WTC11 (cell line): ENCODE measurements around the gene INPP5E.

Source experiments
- AFF4 ChIP-seq: sonication (generic); formaldehyde crosslinking; IDR thresholded peaks from 2 replicates; pipeline ENCODE4 v1.8.1; 2023; ENCODE audit warnings: mild to moderate bottlenecking, missing genetic modification reagents, borderline replicate concordance
- ATF3 ChIP-seq: sonication (generic); formaldehyde crosslinking; conservative IDR thresholded peaks from 2 replicates; pipeline ENCODE4 v1.8.1; 2022; ENCODE audit warnings: mild to moderate bottlenecking, missing genetic modification reagents
- CBFB ChIP-seq: sonication (generic); formaldehyde crosslinking; IDR thresholded peaks from 2 replicates; pipeline ENCODE4 v1.8.1; 2022; ENCODE audit warnings: mild to moderate bottlenecking, low read depth, missing genetic modification reagents
- CREM ChIP-seq: sonication (generic); formaldehyde crosslinking; IDR thresholded peaks from 2 replicates; pipeline ENCODE4 v1.8.1; 2022; ENCODE audit warnings: mild to moderate bottlenecking, missing genetic modification reagents, moderate library complexity
- CTCF ChIP-seq: fragments of 200-600 bp; IDR thresholded peaks from 2 replicates; pipeline ENCODE4 v1.8.0; 2022; ENCODE audit warnings: antibody characterized with exemption
- E2F4 ChIP-seq: sonication (generic); formaldehyde crosslinking; IDR thresholded peaks from 2 replicates; pipeline ENCODE4 v1.8.1; 2022; ENCODE audit warnings: low read depth, mild to moderate bottlenecking, moderate library complexity, missing genetic modification reagents, borderline replicate concordance
- MXD4 ChIP-seq: fragments of 250-450 bp; sonication (Bioruptor Pico); IDR thresholded peaks from 2 replicates; pipeline ENCODE4 v1.8.0; 2021; ENCODE audit warnings: mild to moderate bottlenecking, moderate library complexity, borderline replicate concordance
- NR2C2 ChIP-seq: sonication (generic); formaldehyde crosslinking; IDR thresholded peaks from 2 replicates; pipeline ENCODE4 v1.8.0; 2022; ENCODE audit warnings: mild to moderate bottlenecking, missing genetic modification reagents
- SMAD3 ChIP-seq: sonication (generic); formaldehyde crosslinking; IDR thresholded peaks from 2 replicates; pipeline ENCODE4 v1.8.0; 2022; ENCODE audit warnings: missing genetic modification reagents, mild to moderate bottlenecking, borderline replicate concordance
- STAT6 ChIP-seq: sonication (generic); formaldehyde crosslinking; conservative IDR thresholded peaks from 2 replicates; pipeline ENCODE4 v1.8.1; 2023; ENCODE audit warnings: mild to moderate bottlenecking, low read depth, missing genetic modification reagents, moderate library complexity
- TCF7 ChIP-seq: sonication (generic); formaldehyde crosslinking; IDR thresholded peaks from 2 replicates; pipeline ENCODE4 v1.8.0; 2022; ENCODE audit warnings: mild to moderate bottlenecking, low read depth, missing genetic modification reagents, moderate library complexity
- USF2 ChIP-seq: sonication (generic); formaldehyde crosslinking; IDR thresholded peaks from 2 replicates; pipeline ENCODE4 v1.8.1; 2023; ENCODE audit warnings: mild to moderate bottlenecking, missing genetic modification reagents, moderate library complexity

- no peak for TF ChIP-seq NR2C2
- TF ChIP-seq ATF3 (CRISPR knock-in tag): no peak
- no peak for TF ChIP-seq CTCF
- TF ChIP-seq SMAD3 (CRISPR knock-in tag): no peak
- no peak for TF ChIP-seq TCF7
- TF ChIP-seq CREM (CRISPR knock-in tag): no peak
- TF ChIP-seq STAT6 (CRISPR knock-in tag): no peak
- TF ChIP-seq CBFB (CRISPR knock-in tag): no peak
- TF ChIP-seq E2F4 (CRISPR knock-in tag): no peak
- no peak for TF ChIP-seq MXD4 (CRISPR knock-in tag)
- TF ChIP-seq AFF4 (CRISPR knock-in tag): no peak
- no peak for TF ChIP-seq USF2 (CRISPR knock-in tag)
Observed at GRCh38 chr9:136394312-136395019, 45.2 kb downstream of the INPP5E start.
